ENCODE data around the gene CCDC30. TPM values are rescaled to one million over a fixed set of nuclear protein-coding genes. Genes with fewer than 3 reads are reported as not detected.

Gene CCDC30
- total RNA-seq, 1 experiment from 2014 or later: 1.3 TPM

DNA sequence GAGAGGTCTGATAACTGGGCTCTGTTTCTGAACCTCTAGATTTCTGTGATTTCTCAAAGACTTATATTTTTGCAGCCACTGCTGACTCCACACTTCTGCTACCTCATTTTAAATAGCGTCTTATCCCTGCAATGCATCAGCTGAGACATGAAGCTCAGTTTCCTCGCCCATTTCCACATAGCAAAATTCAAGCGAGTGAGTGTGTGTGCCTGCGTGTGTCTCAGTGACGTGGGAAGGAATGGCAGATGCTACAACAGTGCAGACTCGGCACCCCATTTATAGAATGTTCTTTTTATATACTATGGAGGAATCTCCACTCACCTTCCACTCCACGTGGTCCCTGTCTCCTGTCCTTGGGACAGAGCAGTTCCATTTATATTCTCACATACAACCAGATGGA lies 43.0 kb upstream of the CCDC30 start:
- no peak for DNase-seq (ENCODE audit: low read depth, low spot score)
- ATAC-seq: no peak
- no peak overlapping the region for H3K27ac ChIP-seq (ENCODE audit: low read length)
- intact Hi-C loops (cut with micrococcal nuclease; ENCODE audit: unreplicated experiment): no loop called here
- BruUV-seq (replicated peaks): no TSS peak
- in situ Hi-C loops (cut with HindIII; ENCODE audit: low pct_unique_long_range_greater_than_20kb, low sequenced_read_pairs): no loop called here
- H3K9me3 ChIP-seq (ENCODE audit: control insufficient read depth, insufficient read depth, low read depth, low read length): no peaks in the 10 kb centered on the region
- H3K4me3 ChIP-seq (ENCODE audit: low read depth in 2 of 2, low read length in 2 of 2): no peak overlapping the region
- ChIA-PET CTCF (no interaction called here), POLR2A (no interaction called here)
- no peaks in the 10 kb centered on the region for H3K27me3 ChIP-seq (ENCODE audit: control insufficient read depth, insufficient read depth, low read length)
- no peaks in the 10 kb centered on the region for H3K4me1 ChIP-seq (ENCODE audit: control insufficient read depth, insufficient read depth, low read length)
- no peak for TF ChIP-seq SIN3A (IDR thresholded peaks at IDR 0.05; ENCODE audit: borderline replicate concordance, insufficient read depth, low read depth, low read length)
- TF ChIP-seq POLR2AphosphoS5 (IDR thresholded peaks at IDR 0.05; ENCODE audit: low read depth, low read length): no peak
- TF ChIP-seq, protein P1, sequence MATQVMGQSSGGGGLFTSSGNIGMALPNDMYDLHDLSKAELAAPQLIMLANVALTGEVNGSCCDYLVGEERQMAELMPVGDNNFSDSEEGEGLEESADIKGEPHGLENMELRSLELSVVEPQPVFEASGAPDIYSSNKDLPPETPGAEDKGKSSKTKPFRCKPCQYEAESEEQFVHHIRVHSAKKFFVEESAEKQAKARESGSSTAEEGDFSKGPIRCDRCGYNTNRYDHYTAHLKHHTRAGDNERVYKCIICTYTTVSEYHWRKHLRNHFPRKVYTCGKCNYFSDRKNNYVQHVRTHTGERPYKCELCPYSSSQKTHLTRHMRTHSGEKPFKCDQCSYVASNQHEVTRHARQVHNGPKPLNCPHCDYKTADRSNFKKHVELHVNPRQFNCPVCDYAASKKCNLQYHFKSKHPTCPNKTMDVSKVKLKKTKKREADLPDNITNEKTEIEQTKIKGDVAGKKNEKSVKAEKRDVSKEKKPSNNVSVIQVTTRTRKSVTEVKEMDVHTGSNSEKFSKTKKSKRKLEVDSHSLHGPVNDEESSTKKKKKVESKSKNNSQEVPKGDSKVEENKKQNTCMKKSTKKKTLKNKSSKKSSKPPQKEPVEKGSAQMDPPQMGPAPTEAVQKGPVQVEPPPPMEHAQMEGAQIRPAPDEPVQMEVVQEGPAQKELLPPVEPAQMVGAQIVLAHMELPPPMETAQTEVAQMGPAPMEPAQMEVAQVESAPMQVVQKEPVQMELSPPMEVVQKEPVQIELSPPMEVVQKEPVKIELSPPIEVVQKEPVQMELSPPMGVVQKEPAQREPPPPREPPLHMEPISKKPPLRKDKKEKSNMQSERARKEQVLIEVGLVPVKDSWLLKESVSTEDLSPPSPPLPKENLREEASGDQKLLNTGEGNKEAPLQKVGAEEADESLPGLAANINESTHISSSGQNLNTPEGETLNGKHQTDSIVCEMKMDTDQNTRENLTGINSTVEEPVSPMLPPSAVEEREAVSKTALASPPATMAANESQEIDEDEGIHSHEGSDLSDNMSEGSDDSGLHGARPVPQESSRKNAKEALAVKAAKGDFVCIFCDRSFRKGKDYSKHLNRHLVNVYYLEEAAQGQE (IDR thresholded peaks at IDR 0.05; ENCODE audit: insufficient read depth in 1 of 2, low read depth in 2 of 2, low read length in 1 of 2): no peak
- TF ChIP-seq CTCF (IDR thresholded peaks at IDR 0.05): no peak
- TF ChIP-seq TCF7L2 (IDR thresholded peaks at IDR 0.05; ENCODE audit: low read depth, low read length): no peak
- H3K36me3 ChIP-seq (ENCODE audit: control insufficient read depth, insufficient read depth, low read length): no peaks in the 10 kb centered on the region

GRCh38 chr1:42420911-42421585 lies 42.0 kb upstream of the CCDC30 start:
- Histone ChIP-seq H3K36me3 (ENCODE audit: control insufficient read depth, insufficient read depth, low read length) (no peaks in the 10 kb centered on the region), H3K27me3 (ENCODE audit: control insufficient read depth, insufficient read depth, low read length) (no peaks in the 10 kb centered on the region), H3K4me3 (ENCODE audit: low read depth in 2 of 2, low read length in 2 of 2) (no peak overlapping the region), H3K9me3 (ENCODE audit: control insufficient read depth, insufficient read depth, low read depth, low read length) (no peaks in the 10 kb centered on the region), H3K4me1 (ENCODE audit: control insufficient read depth, insufficient read depth, low read length) (no peaks in the 10 kb centered on the region), H3K27ac (ENCODE audit: low read length) (no peak overlapping the region)
- TF ChIP-seq, protein P1 (IDR thresholded peaks at IDR 0.05; ENCODE audit: insufficient read depth in 1 of 2, low read depth in 2 of 2, low read length in 1 of 2): no peak
- TF ChIP-seq SIN3A (IDR thresholded peaks at IDR 0.05; ENCODE audit: borderline replicate concordance, insufficient read depth, low read depth, low read length) (no peak), CTCF (IDR thresholded peaks at IDR 0.05) (no peak)
- CTCF ChIA-PET: no interaction called here
- in situ Hi-C loops (cut with HindIII; ENCODE audit: low pct_unique_long_range_greater_than_20kb, low sequenced_read_pairs): no loop called here
- no peak for DNase-seq (ENCODE audit: low read depth, low spot score)
- intact Hi-C loops (cut with micrococcal nuclease; ENCODE audit: unreplicated experiment): no loop called here
- POLR2A ChIA-PET: no interaction called here
- BruUV-seq (replicated peaks): no TSS peak
- no peak for ATAC-seq

Measured in Panc1 (cell line).